Coronary artery (tissue), 2 donors: ENCODE results near the gene EPG5.
"Not testable (repeated sequence)": the region's sequence is repeated elsewhere in the genome, so short reads cannot be mapped to it uniquely, and the experiment has no call there.

Experiments used
- DNase-seq: peaks from one replicate; pipeline ENCODE4 v3.0.0-alpha.2; 2017; ENCODE audit warnings: low spot score
- H3K27ac ChIP-seq, 2 donors: fragments of 200-600 bp; sonication (generic); one replicate each; pipeline ENCODE4 v1.5.1; 2016 to 2019
- H3K4me3 ChIP-seq: fragments of 200-600 bp; sonication (generic); 2 replicates; pipeline ENCODE4 v1.5.1; 2016; ENCODE audit warnings: mild to moderate bottlenecking, moderate library complexity
- CTCF ChIP-seq: fragments of 200-600 bp; sonication (generic); IDR thresholded peaks from one replicate; pipeline ENCODE4 v1.5.1; 2019; ENCODE audit warnings: antibody characterized with exemption

Gene EPG5

GRCh38 chr18:45995461-45995860 is 28.3 kb upstream of the EPG5 start:
- no peak for DNase-seq
- no peak for TF ChIP-seq CTCF
- Histone ChIP-seq H3K27ac (no peak overlapping the region), H3K4me3 (no peak overlapping the region)

DNA sequence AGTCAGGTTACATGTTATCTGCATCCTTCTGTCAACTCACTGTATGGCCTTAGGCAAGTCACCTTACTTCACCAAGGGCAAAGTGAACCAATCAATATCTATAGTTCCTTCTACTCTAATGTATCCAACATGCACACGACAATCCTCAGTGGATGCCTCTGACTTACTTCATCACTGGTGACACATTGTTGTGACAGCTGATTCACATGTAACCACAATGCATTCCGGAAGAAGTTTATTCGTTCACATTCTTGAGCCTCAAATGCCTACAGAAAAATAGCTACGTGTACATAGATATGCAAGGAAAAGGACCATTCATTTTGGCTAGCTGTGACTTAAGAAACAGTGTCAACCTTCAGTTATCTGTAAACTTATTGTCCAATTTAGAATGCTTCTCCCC is 26.3 kb upstream of the EPG5 start:
- Histone ChIP-seq H3K27ac (no peak overlapping the region), H3K4me3 (no peak overlapping the region)
- no peak for DNase-seq
- no peak for TF ChIP-seq CTCF

DNA sequence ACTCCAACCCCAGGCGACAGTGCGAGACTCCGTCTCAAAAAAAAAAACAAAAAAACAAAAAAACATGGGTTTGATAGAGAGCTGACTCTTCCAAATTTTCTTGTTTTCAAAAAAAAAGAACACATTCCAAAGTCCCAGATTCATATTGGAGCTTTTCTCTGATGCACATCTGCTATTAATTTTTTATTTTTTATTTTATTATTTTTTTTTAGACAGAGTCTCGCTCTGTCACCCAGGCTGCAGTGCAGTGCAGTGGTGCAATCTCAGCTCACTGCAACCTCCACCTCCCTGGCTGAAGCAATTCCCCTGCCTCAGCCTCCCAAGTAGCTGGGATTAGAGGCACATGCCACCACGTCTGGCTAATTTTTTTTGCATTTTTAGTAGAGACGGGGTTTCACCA is 25.4 kb upstream of the EPG5 start:
- H3K27ac ChIP-seq, H3K4me3 ChIP-seq, DNase-seq: not testable (repeated sequence)

- H3K4me3 ChIP-seq: no peak overlapping the region
- DNase-seq: no peak
- no peak for TF ChIP-seq CTCF
- no peak overlapping the region for H3K27ac ChIP-seq
These were observed 24.7 kb upstream of the EPG5 start for GRCh38 chr18:45991788-45992187.

DNA sequence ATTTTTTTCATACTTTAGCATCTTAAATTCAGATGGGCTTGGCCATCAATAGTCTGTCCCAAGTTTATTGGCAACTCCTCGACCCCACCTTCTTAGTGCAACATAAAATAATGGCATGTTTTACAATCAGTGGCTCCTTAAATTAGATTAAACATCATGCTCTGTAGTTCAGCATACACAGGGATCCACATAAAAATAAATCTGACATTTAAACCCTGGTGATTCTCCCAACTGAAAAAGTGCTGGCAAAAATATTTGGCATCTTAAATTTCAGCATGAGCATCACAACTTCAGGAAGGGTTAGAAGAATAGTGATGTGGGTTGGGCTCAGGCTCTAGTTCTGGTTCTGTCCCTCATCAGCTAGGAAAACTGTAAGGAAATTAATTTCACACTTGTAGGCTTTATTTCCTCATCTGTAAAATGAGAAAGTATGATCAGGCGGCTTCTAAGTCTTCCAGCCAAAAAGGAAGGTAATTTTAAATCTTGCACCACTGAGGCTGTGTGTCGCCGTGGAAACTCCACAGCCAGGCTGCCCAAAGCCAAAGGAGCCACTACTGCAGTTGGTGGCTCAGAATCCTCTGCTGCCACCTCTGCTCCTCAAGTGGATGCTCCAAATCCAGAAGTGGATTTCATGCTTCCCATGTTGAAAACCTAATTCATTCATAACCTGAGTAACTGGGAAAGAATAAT is 17.6 kb upstream of the EPG5 start:
- no peak for TF ChIP-seq CTCF
- no peak overlapping the region for H3K27ac ChIP-seq
- DNase-seq: no peak
- H3K4me3 ChIP-seq: no peak overlapping the region

DNA sequence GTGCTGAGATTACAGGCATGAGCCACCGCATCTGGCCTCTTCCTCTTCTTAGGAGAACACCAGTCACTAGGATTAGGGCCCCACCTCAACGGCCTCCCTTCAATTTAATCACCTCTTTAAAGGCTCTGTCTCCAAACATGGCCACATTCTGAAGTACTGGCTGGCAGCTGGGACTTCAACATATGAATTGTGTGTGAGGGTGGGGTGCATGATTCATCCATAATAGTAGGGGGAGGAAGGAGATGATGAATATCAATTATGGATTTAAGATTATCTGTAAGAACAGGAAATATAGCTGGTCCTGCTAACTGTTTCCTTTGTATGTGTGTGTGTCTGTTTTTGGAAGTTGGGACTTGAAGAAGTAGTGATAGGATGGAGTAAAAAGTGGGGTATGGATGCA is 14.7 kb upstream of the EPG5 start:
- DNase-seq: no peak
- no peak overlapping the region for H3K4me3 ChIP-seq
- no peak for TF ChIP-seq CTCF
- H3K27ac ChIP-seq: no peak overlapping the region

DNA sequence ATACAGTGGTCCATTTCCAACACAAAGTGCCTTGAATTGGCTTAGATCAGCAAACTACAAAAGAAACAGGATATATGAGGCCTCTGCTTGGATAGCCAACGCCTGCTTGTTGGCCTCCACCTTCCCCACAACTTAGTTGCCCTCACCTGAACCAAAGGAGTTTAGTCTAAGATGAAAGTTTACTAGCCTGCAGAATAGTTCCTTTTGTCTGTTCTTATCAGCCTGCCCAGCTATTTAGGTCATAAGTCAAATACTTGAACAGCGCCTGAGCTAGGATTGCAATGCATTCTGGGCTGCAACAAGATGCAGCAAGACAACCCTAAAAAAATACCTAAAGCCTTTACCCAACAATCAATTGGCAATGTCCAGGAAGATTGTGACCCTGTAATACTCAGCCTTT is 13.1 kb upstream of the EPG5 start:
- no peak for DNase-seq
- TF ChIP-seq CTCF: no peak
- no peak overlapping the region for H3K27ac ChIP-seq
- no peak overlapping the region for H3K4me3 ChIP-seq

DNA sequence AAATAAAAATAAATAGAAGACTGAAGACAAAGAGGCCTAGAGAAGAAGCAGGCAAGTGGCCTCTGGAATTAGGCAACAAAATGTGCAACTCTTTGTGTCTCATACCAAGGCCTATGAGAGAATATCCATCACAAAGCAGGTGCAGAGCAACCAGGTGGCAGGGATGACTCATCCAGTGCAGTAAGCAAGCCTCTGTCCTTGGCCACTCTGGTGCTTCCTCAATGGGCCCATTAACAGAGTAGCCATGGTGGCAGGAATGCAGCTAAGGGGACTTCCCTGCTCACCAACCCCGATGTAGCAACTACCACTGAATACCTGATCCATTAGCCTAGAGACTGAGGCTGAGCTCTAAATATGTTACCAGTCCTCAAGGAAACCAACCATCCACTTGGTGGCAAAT is 11.0 kb upstream of the EPG5 start:
- H3K4me3 ChIP-seq: no peak overlapping the region
- H3K27ac ChIP-seq: no peak overlapping the region
- no peak for TF ChIP-seq CTCF
- no peak for DNase-seq
